ENCODE data around the gene ZFYVE9. TPM values are rescaled to one million over a fixed set of nuclear protein-coding genes. Genes with fewer than 3 reads are reported as not detected.

ZFYVE9 gene
- total RNA-seq, 2 experiments from 2014 or later, result 5.4 to 6.1 TPM

GRCh38 chr1:52182874-52183400 is 41.0 kb downstream of the ZFYVE9 start:
- Histone ChIP-seq H3K27me3 (ENCODE audit: control insufficient read depth in 1 of 2, insufficient read depth in 2 of 2, low read length in 2 of 2) (no peaks in the 10 kb centered on the region), H3K4me1 (ENCODE audit: insufficient read depth, low read length) (no peaks in the 10 kb centered on the region), H3K36me3 (ENCODE audit: insufficient read depth, low read length) (no peaks in the 10 kb centered on the region), H3K27ac (ENCODE audit: low read depth in 1 of 2, low read length in 2 of 2) (no peak overlapping the region), H3K4me3 (ENCODE audit: low read length) (no peak overlapping the region), H3K9me3 (ENCODE audit: control insufficient read depth in 1 of 2, insufficient read depth in 1 of 2, low read length in 2 of 2) (peaks cover 0 to 7% of the 10 kb centered on the region in 2 experiments)
- Mint-ChIP-seq H3K4me1 (ENCODE audit: low read depth) (no peaks in the 10 kb centered on the region), H3K27me3 (no peaks in the 10 kb centered on the region), H3K4me3 (no peak overlapping the region), H3K9me3 (no peaks in the 10 kb centered on the region), H3K27ac (no peak overlapping the region), H3K36me3 (ENCODE audit: low read depth) (no peaks in the 10 kb centered on the region)
- TF ChIP-seq CTCF (IDR thresholded peaks at IDR 0.05), result no peak
- intact Hi-C loops (cut with DNase I, micrococcal nuclease), result no loop called here
- DNase-seq, result no peak
- POLR2A ChIA-PET, result no interaction called here
- no peak for ATAC-seq (ENCODE audit: poor library complexity)
- CTCF ChIA-PET, result no interaction called here

- no peaks in the 10 kb centered on the region for H3K4me1 ChIP-seq (ENCODE audit: insufficient read depth, low read length)
- H3K27me3 ChIP-seq (ENCODE audit: control insufficient read depth in 1 of 2, insufficient read depth in 2 of 2, low read length in 2 of 2), result no peaks in the 10 kb centered on the region
- ATAC-seq (ENCODE audit: poor library complexity) (no peak), DNase-seq (no peak)
- ChIA-PET POLR2A (no interaction called here), CTCF (no interaction called here)
- Mint-ChIP-seq H3K27ac (no peak overlapping the region), H3K4me3 (no peak overlapping the region), H3K9me3 (no peaks in the 10 kb centered on the region), H3K27me3 (no peaks in the 10 kb centered on the region), H3K4me1 (ENCODE audit: low read depth) (no peaks in the 10 kb centered on the region), H3K36me3 (ENCODE audit: low read depth) (no peaks in the 10 kb centered on the region)
- no peaks in the 10 kb centered on the region for H3K9me3 ChIP-seq (ENCODE audit: control insufficient read depth in 1 of 2, insufficient read depth in 1 of 2, low read length in 2 of 2)
- no peak for TF ChIP-seq CTCF (IDR thresholded peaks at IDR 0.05)
- intact Hi-C loops (cut with DNase I, micrococcal nuclease), result no loop called here
- H3K27ac ChIP-seq (ENCODE audit: low read depth in 1 of 2, low read length in 2 of 2), result no peak overlapping the region
- H3K36me3 ChIP-seq (ENCODE audit: insufficient read depth, low read length), result no peaks in the 10 kb centered on the region
- H3K4me3 ChIP-seq (ENCODE audit: low read length), result no peak overlapping the region
These were observed 44.6 kb downstream of the ZFYVE9 start for GRCh38 chr1:52186449-52186848.

- no peaks in the 10 kb centered on the region for H3K4me1 ChIP-seq (ENCODE audit: insufficient read depth, low read length)
- H3K9me3 ChIP-seq (ENCODE audit: control insufficient read depth in 1 of 2, insufficient read depth in 1 of 2, low read length in 2 of 2), result no peaks in the 10 kb centered on the region
- H3K4me1 Mint-ChIP-seq (ENCODE audit: low read depth), result no peaks in the 10 kb centered on the region
- H3K4me3 ChIP-seq (ENCODE audit: low read length), result no peak overlapping the region
- intact Hi-C loops (cut with DNase I, micrococcal nuclease), result no loop called here
- no peaks in the 10 kb centered on the region for H3K36me3 ChIP-seq (ENCODE audit: insufficient read depth, low read length)
- H3K27me3 Mint-ChIP-seq, result no peaks in the 10 kb centered on the region
- TF ChIP-seq CTCF (IDR thresholded peaks at IDR 0.05), result no peak
- H3K27ac Mint-ChIP-seq, result no peak overlapping the region
- no peaks in the 10 kb centered on the region for H3K9me3 Mint-ChIP-seq
- H3K27ac ChIP-seq (ENCODE audit: low read depth in 1 of 2, low read length in 2 of 2), result no peak overlapping the region
- POLR2A ChIA-PET, result no interaction called here
- no peaks in the 10 kb centered on the region for H3K36me3 Mint-ChIP-seq (ENCODE audit: low read depth)
- CTCF ChIA-PET, result no interaction called here
- no peaks in the 10 kb centered on the region for H3K27me3 ChIP-seq (ENCODE audit: control insufficient read depth in 1 of 2, insufficient read depth in 2 of 2, low read length in 2 of 2)
- H3K4me3 Mint-ChIP-seq, result no peak overlapping the region
- no peak for DNase-seq
- ATAC-seq (ENCODE audit: poor library complexity), result no peak
These were observed 48.1 kb downstream of the ZFYVE9 start for GRCh38 chr1:52189898-52190480.
